SK-N-MC (cell line): ENCODE results near the gene ABCB11.

Experiments used
- DNase-seq: peaks from one replicate; pipeline ENCODE4 v3.0.0-alpha.2; 2011; ENCODE audit warnings: low read depth, low spot score
- H3K27ac ChIP-seq: fragments of 200-600 bp; sonication (generic); 2 replicates; pipeline ENCODE4 v1.5.1; 2016; ENCODE audit warnings: mixed run types
- H3K36me3 ChIP-seq: fragments of 200-600 bp; sonication (generic); 2 replicates; pipeline ENCODE4 v1.6.1; 2017; ENCODE audit warnings: antibody characterized with exemption, low read length, mixed read lengths; ENCODE audit not compliant: insufficient read depth
- H3K4me3 ChIP-seq: fragments of 200-600 bp; sonication (generic); 2 replicates; pipeline ENCODE4 v1.5.1; 2016
- H3K9ac ChIP-seq: fragments of 200-600 bp; sonication (generic); 2 replicates; pipeline ENCODE4 v1.8.0; 2017; ENCODE audit warnings: mixed run types, mixed read lengths; ENCODE audit not compliant: insufficient read length
- H3K9me3 ChIP-seq: fragments of 200-600 bp; sonication (generic); 2 replicates; pipeline ENCODE4 v1.6.1; 2017; ENCODE audit warnings: low read depth, mild to moderate bottlenecking, antibody characterized with exemption, low read length, moderate library complexity, mixed read lengths
- EZH2 ChIP-seq: fragments of 200-600 bp; sonication (generic); IDR thresholded peaks from one replicate; pipeline ENCODE4 v1.6.1; 2017; ENCODE audit warnings: antibody characterized with exemption
- FOXP2 ChIP-seq: optimal IDR thresholded peaks from 2 replicates; pipeline ENCODE3; 2011; ENCODE audit warnings: mild to moderate bottlenecking, moderate library complexity; ENCODE audit not compliant: insufficient read depth; ENCODE audit errors: extremely low read length, control extremely low read depth
- POLR2AphosphoS5 ChIP-seq: IDR thresholded peaks from 2 replicates; pipeline ENCODE4 v1.6.1; 2012; ENCODE audit warnings: mild to moderate bottlenecking, low read depth, low read length, borderline replicate concordance

ABCB11 gene

DNA sequence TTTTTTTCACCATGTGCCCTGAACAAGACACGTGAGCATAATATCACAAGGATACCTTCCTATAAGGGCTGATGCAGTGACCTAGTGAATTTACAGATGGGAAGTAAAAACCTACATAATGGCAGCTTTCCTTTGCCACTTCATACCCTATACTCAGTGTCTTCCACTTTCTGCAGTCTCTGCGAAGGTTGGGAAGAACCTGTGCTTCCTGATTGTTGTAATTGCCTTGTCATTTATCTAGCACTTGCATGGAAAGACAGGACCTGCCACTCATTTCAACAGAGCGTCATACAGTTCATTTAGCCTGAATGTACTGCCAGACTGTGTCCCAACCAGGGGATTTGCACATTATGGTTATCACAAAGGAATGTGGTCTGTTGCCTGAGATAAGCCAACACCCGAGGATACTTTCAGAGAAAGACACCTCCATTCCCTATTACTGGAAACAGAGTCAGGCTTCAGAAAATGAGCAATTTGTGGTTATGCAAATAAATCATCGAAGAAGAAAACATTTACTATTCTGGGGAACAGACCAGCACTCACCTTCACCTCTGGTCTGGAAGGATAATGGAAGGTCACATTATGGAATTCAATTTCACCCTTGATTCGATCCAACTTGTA is 55.0 kb downstream of the ABCB11 start:
- H3K9ac ChIP-seq, result no peak overlapping the region
- no peak for DNase-seq
- H3K4me3 ChIP-seq, result no peak overlapping the region
- TF ChIP-seq POLR2AphosphoS5 (no peak), EZH2 (no peak), FOXP2 (no peak)
- H3K9me3 ChIP-seq, result no peaks in the 10 kb centered on the region
- no peak overlapping the region for H3K27ac ChIP-seq
- H3K36me3 ChIP-seq, result no peaks in the 10 kb centered on the region

GRCh38 chr2:168974428-168974827 is 56.7 kb downstream of the ABCB11 start:
- no peak for DNase-seq
- no peak overlapping the region for H3K27ac ChIP-seq
- no peaks in the 10 kb centered on the region for H3K9me3 ChIP-seq
- no peak overlapping the region for H3K4me3 ChIP-seq
- no peak for TF ChIP-seq FOXP2
- no peak for TF ChIP-seq EZH2
- TF ChIP-seq POLR2AphosphoS5, result no peak
- H3K36me3 ChIP-seq, result no peaks in the 10 kb centered on the region
- no peak overlapping the region for H3K9ac ChIP-seq

DNA sequence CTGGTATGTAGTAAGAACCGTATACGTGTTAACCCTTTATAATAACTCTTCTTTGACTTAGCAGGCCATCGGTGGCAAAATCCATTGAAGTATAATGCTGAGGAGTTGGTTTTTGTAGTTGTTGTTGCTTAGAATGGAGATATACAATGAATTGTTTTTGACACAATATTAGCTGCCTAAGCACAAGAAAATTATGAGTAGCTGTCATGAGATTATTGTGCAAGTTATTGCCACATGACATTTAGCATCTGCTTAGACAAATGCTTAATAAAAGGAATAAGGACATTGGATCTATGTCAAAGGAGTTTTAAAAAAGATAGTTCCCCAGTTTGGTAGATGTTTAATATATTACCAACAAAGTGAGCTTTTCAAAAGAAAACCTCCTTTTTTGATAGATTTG is 59.9 kb downstream of the ABCB11 start:
- Histone ChIP-seq H3K36me3 (no peaks in the 10 kb centered on the region), H3K9me3 (no peaks in the 10 kb centered on the region), H3K4me3 (no peak overlapping the region), H3K27ac (no peak overlapping the region), H3K9ac (no peak overlapping the region)
- TF ChIP-seq POLR2AphosphoS5 (no peak), FOXP2 (no peak), EZH2 (no peak)
- DNase-seq, result no peak

- H3K9ac ChIP-seq, result no peak overlapping the region
- H3K4me3 ChIP-seq, result no peak overlapping the region
- DNase-seq, result no peak
- no peak for TF ChIP-seq FOXP2
- no peak for TF ChIP-seq EZH2
- no peak for TF ChIP-seq POLR2AphosphoS5
- H3K36me3 ChIP-seq, result no peaks in the 10 kb centered on the region
- H3K9me3 ChIP-seq, result no peaks in the 10 kb centered on the region
- H3K27ac ChIP-seq, result no peak overlapping the region
Measured at GRCh38 chr2:168970711-168971233, 60.4 kb downstream of the ABCB11 start.

- Histone ChIP-seq H3K4me3 (no peak overlapping the region), H3K36me3 (no peaks in the 10 kb centered on the region), H3K9ac (no peak overlapping the region), H3K9me3 (no peaks in the 10 kb centered on the region), H3K27ac (no peak overlapping the region)
- no peak for DNase-seq
- no peak for TF ChIP-seq FOXP2
- no peak for TF ChIP-seq POLR2AphosphoS5
- no peak for TF ChIP-seq EZH2
Measured at GRCh38 chr2:168969865-168970264, 61.3 kb downstream of the ABCB11 start.

- no peak for TF ChIP-seq POLR2AphosphoS5
- no peak for TF ChIP-seq FOXP2
- no peak for TF ChIP-seq EZH2
- Histone ChIP-seq H3K27ac (no peak overlapping the region), H3K9ac (no peak overlapping the region), H3K36me3 (no peaks in the 10 kb centered on the region), H3K4me3 (no peak overlapping the region), H3K9me3 (no peaks in the 10 kb centered on the region)
- no peak for DNase-seq
Measured at GRCh38 chr2:168968342-168968741, 62.8 kb downstream of the ABCB11 start.

DNA sequence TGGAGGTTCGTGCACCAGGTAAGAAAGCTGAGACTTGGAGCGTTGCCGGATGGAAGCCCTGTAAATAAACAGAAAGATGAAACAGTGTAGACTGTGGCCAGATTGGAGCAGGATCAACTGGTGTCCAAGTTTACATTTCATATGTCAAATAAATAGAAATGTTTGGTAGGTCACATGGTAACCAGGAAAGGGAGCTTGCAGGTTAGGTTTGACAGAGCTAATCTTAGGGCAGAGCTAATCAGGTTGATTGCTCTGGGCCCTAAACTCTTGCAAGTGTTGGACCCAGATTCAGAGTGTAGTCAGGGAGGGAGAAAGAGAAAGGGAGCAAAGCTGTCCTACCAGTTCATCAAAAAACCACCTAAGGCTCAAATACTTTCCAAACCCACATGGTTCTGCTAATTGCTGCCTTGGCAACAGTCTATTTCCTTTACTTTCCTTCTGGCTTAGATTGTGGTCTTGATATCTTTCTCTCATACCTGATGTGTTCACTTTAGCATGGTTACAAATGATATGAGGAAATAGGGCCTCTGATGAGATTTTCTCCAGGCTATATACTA is 66.8 kb downstream of the ABCB11 start:
- TF ChIP-seq EZH2 (no peak), FOXP2 (no peak), POLR2AphosphoS5 (no peak)
- no peaks in the 10 kb centered on the region for H3K9me3 ChIP-seq
- no peak overlapping the region for H3K27ac ChIP-seq
- H3K9ac ChIP-seq, result no peak overlapping the region
- no peaks in the 10 kb centered on the region for H3K36me3 ChIP-seq
- no peak for DNase-seq
- no peak overlapping the region for H3K4me3 ChIP-seq

DNA sequence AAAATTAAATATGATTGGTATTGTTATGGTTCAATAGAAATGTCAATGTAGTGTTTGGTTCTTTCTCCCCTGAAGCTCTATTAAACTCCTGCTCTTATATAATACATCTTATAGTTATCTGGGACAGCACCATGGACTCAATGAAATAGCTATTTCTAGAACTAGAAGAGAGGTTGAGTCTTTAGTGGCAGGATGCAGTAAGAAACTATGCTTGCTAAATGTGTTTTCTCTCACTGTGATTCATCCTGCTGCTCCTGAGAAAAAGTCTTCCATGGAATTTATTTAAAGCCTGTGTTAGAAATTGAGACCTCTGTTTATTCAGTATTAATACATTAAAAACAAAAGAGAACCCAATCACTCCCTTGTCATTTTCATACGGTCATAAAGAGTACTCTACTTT is 68.5 kb downstream of the ABCB11 start:
- no peaks in the 10 kb centered on the region for H3K9me3 ChIP-seq
- H3K4me3 ChIP-seq, result no peak overlapping the region
- no peak for DNase-seq
- TF ChIP-seq EZH2 (no peak), POLR2AphosphoS5 (no peak), FOXP2 (no peak)
- no peaks in the 10 kb centered on the region for H3K36me3 ChIP-seq
- H3K27ac ChIP-seq, result no peak overlapping the region
- no peak overlapping the region for H3K9ac ChIP-seq

GRCh38 chr2:168961450-168962229 is 69.5 kb downstream of the ABCB11 start:
- no peak overlapping the region for H3K27ac ChIP-seq
- H3K36me3 ChIP-seq, result no peaks in the 10 kb centered on the region
- no peaks in the 10 kb centered on the region for H3K9me3 ChIP-seq
- no peak overlapping the region for H3K9ac ChIP-seq
- TF ChIP-seq EZH2 (no peak), FOXP2 (no peak), POLR2AphosphoS5 (no peak)
- DNase-seq, result peak; percentile 63
- H3K4me3 ChIP-seq, result no peak overlapping the region
